Naive thymus-derived CD4-positive, alpha-beta T cell (primary cell): ENCODE results near the gene HMGXB3. TPM values are rescaled to one million over a fixed set of nuclear protein-coding genes. Genes with fewer than 3 reads are reported as not detected.

Source experiments
- ATAC-seq: fragments of 150-1000 bp; cut with Tn5 transposase; 2 replicates; pipeline ENCODE4 v1.10.0; 2021; ENCODE audit warnings: mild to moderate bottlenecking, moderate library complexity
- CTCF ChIA-PET: fragments of 350-600 bp; sonication (Branson Sonifier 250); formaldehyde crosslinking; loops from one replicate; lab custom pipeline; 2021; ENCODE audit warnings: antibody characterized with exemption; lab: Charles Lee
- POLR2A ChIA-PET: fragments of 350-600 bp; sonication (Branson Sonifier 250); formaldehyde crosslinking; loops from one replicate; lab custom pipeline; 2021; ENCODE audit warnings: antibody characterized with exemption, inconsistent platforms; lab: Charles Lee
- DNase-seq, 9 donors: peaks; one replicate each; pipeline versions ENCODE4 v3.0.0 to v3.0.0-alpha.2; 2020 to 2022; ENCODE audit warnings: mixed read lengths in 1 of 9
- H3K27ac ChIP-seq: one replicate; pipeline ENCODE4 v1.7.0; 2013; ENCODE audit warnings: mild to moderate bottlenecking, low read depth, low read length, moderate library complexity
- H3K27me3 ChIP-seq, 2 donors: one replicate each; pipeline ENCODE4 v1.7.0; 2013; ENCODE audit warnings: low read length in 2 of 2, mild to moderate bottlenecking in 2 of 2, moderate library complexity in 2 of 2; ENCODE audit not compliant: control insufficient read depth in 2 of 2, insufficient read depth in 2 of 2
- H3K36me3 ChIP-seq, 3 experiments: 1 replicate in 2 of 3; 2 replicates in 1 of 3; pipeline ENCODE4 v1.7.0; 2013; ENCODE audit warnings: low read length in 3 of 3, mild to moderate bottlenecking in 3 of 3, moderate library complexity in 1 of 3; ENCODE audit not compliant: insufficient read depth in 3 of 3, control insufficient read depth in 2 of 3
- H3K4me1 ChIP-seq, 2 donors: one replicate each; pipeline ENCODE4 v1.7.0; 2013; ENCODE audit warnings: low read length in 2 of 2, mild to moderate bottlenecking in 2 of 2, moderate library complexity in 1 of 2; ENCODE audit not compliant: control insufficient read depth in 2 of 2, insufficient read depth in 2 of 2
- H3K4me3 ChIP-seq: 2 replicates; pipeline ENCODE4 v1.7.0; 2013; ENCODE audit warnings: mild to moderate bottlenecking, low read length
- H3K9me3 ChIP-seq, 3 experiments: 1 replicate in 2 of 3; 2 replicates in 1 of 3; pipeline ENCODE4 v1.7.0; 2013; ENCODE audit warnings: low read length in 3 of 3; ENCODE audit not compliant: control insufficient read depth in 2 of 3
- H3K27ac Mint-ChIP-seq, 9 donors: one replicate each; pipeline ENCODE4 v1.8.0; 2020 to 2022; ENCODE audit warnings: mixed read lengths in 9 of 9, mild to moderate bottlenecking in 8 of 9, moderate library complexity in 5 of 9, inconsistent platforms in 2 of 9
- H3K27me3 Mint-ChIP-seq, 5 donors: one replicate each; pipeline ENCODE4 v1.8.0; 2021 to 2022; ENCODE audit warnings: mixed read lengths in 5 of 5, mild to moderate bottlenecking in 1 of 5
- H3K36me3 Mint-ChIP-seq, 5 donors: one replicate each; pipeline ENCODE4 v1.8.0; 2020 to 2022; ENCODE audit warnings: mixed read lengths in 5 of 5, mild to moderate bottlenecking in 3 of 5, inconsistent platforms in 1 of 5
- H3K4me1 Mint-ChIP-seq, 7 donors: one replicate each; pipeline ENCODE4 v1.8.0; 2020 to 2022; ENCODE audit warnings: mixed read lengths in 7 of 7, mild to moderate bottlenecking in 3 of 7, inconsistent platforms in 1 of 7
- H3K4me3 Mint-ChIP-seq, 10 donors: one replicate each; pipeline ENCODE4 v1.8.0; 2020 to 2022; ENCODE audit warnings: mild to moderate bottlenecking in 10 of 10, mixed read lengths in 10 of 10, moderate library complexity in 6 of 10, inconsistent platforms in 2 of 10
- H3K9me3 Mint-ChIP-seq, 11 donors: one replicate each; pipeline ENCODE4 v1.8.0; 2020 to 2022; ENCODE audit warnings: mixed read lengths in 11 of 11, mild to moderate bottlenecking in 4 of 11, inconsistent platforms in 1 of 11, moderate library complexity in 1 of 11
- intact Hi-C, 2 donors: fragments of 100-400 bp; cut with micrococcal nuclease; formaldehyde crosslinking; loops; one replicate each; pipeline ENCODE4 v1.15.1; 2023
- polyA plus RNA-seq, 2 donors: library from polyadenylated mRNA; unstranded; fragments of 300-500 nt; fragmentation: Illumina TruSeq; gene quantifications; one replicate each; pipeline ENCODE4 v1.2.3, GENCODE V29; 2021
- total RNA-seq, 6 experiments: library from RNA in 5 of 6; stranded (reverse) in 5 of 6; gene quantifications; 1 replicate in 5 of 6; 2 replicates in 1 of 6; pipeline ENCODE4 v1.2.3 and lab custom pipeline; 2021 to 2026

HMGXB3 gene
- total and polyA plus RNA-seq, 7 experiments from 2014 or later, result 8.2 to 40.6 (median 29.3) TPM

- no peaks in the 10 kb centered on the region for H3K9me3 Mint-ChIP-seq
- H3K36me3 Mint-ChIP-seq, result no peaks in the 10 kb centered on the region
- peaks cover 7 to 19% (median 17%) of the 10 kb centered on the region in 5 donors for H3K27me3 Mint-ChIP-seq
- H3K27ac Mint-ChIP-seq, result peak overlapping the region in 1 of 9 donors; percentile 59
- Histone ChIP-seq H3K4me3 (no peak overlapping the region), H3K4me1 (no peaks in the 10 kb centered on the region), H3K27ac (no peak overlapping the region), H3K27me3 (peaks cover 0 to 3% of the 10 kb centered on the region in 2 donors), H3K36me3 (no peaks in the 10 kb centered on the region), H3K9me3 (no peaks in the 10 kb centered on the region)
- peak in 1 of 9 donors; percentile 3 for DNase-seq
- intact Hi-C loops, result no loop called here
- ChIA-PET CTCF (no interaction called here), POLR2A (no interaction called here)
- no peak overlapping the region for H3K4me3 Mint-ChIP-seq
- H3K4me1 Mint-ChIP-seq, result peaks cover 0 to 5% (median 0%) of the 10 kb centered on the region in 7 donors
- ATAC-seq, result no peak
Measured at GRCh38 chr5:150077996-150078801, 77.7 kb downstream of the HMGXB3 start.

GRCh38 chr5:150078802-150079689 is 78.5 kb downstream of the HMGXB3 start:
- intact Hi-C loops, result no loop called here
- Histone ChIP-seq H3K4me1 (no peaks in the 10 kb centered on the region), H3K27me3 (peaks cover 0 to 3% of the 10 kb centered on the region in 2 donors), H3K4me3 (no peak overlapping the region), H3K27ac (no peak overlapping the region), H3K9me3 (no peaks in the 10 kb centered on the region), H3K36me3 (no peaks in the 10 kb centered on the region)
- H3K27me3 Mint-ChIP-seq, result peaks cover 14 to 27% (median 25%) of the 10 kb centered on the region in 5 donors
- peak in 1 of 9 donors; percentile 16 for DNase-seq
- ChIA-PET CTCF (no interaction called here), POLR2A (no interaction called here)
- peak overlapping the region in 1 of 9 donors; percentile 59 for H3K27ac Mint-ChIP-seq
- H3K36me3 Mint-ChIP-seq, result no peaks in the 10 kb centered on the region
- ATAC-seq, result no peak
- no peak overlapping the region for H3K4me3 Mint-ChIP-seq
- peaks cover 0 to 5% (median 0%) of the 10 kb centered on the region in 7 donors for H3K4me1 Mint-ChIP-seq
- peaks cover 0 to 2% (median 0%) of the 10 kb centered on the region in 11 donors for H3K9me3 Mint-ChIP-seq

- H3K9me3 Mint-ChIP-seq, result peaks cover 0 to 2% (median 0%) of the 10 kb centered on the region in 11 donors
- no peak overlapping the region for H3K4me3 Mint-ChIP-seq
- peaks cover 17 to 27% (median 25%) of the 10 kb centered on the region in 5 donors for H3K27me3 Mint-ChIP-seq
- Histone ChIP-seq H3K27me3 (peaks cover 0 to 3% of the 10 kb centered on the region in 2 donors), H3K4me3 (no peak overlapping the region), H3K27ac (no peak overlapping the region), H3K36me3 (no peaks in the 10 kb centered on the region), H3K9me3 (no peaks in the 10 kb centered on the region), H3K4me1 (no peaks in the 10 kb centered on the region)
- peaks cover 0 to 5% (median 0%) of the 10 kb centered on the region in 7 donors for H3K4me1 Mint-ChIP-seq
- H3K36me3 Mint-ChIP-seq, result no peaks in the 10 kb centered on the region
- intact Hi-C loops, result no loop called here
- CTCF ChIA-PET, result no interaction called here
- H3K27ac Mint-ChIP-seq, result no peak overlapping the region
- POLR2A ChIA-PET, result no interaction called here
- DNase-seq (peak in 1 of 9 donors; percentile 12), ATAC-seq (no peak)
Measured at GRCh38 chr5:150079909-150080461, 79.4 kb downstream of the HMGXB3 start.

DNA sequence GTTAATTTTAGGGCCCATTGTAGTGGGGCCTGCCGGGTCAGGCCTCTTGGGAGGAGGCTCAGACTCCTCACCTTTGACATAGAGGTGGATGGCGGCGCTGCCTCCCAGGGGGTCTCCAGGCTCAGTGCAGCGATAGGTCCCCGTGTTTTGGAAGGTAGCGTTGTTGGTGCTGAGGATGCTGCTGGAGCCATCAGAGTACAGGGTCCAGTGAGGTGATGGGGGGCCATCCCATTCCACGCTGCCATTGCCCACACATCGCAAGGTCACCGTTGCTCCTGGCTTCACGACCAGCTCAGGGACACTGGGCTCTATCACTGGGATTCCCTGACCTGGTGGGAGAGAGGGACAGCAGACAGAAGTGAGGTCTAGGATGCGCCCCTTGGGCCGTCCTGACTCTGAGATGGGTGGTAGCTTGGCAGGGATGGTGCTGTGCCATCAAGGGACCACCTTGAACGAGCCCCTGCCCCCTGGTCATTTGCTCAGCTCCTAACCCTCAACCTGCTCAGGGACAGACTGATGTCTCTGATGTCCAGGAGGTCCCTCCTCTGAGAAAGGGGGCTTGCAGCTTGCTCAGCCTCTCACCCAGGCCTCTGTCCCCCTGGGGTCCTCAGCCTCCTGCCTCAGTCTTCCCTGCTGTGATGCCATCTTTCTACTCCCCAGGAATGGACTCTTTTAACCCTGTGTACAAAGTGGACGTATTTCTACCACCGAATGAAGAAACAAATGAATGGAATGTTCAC is 80.3 kb downstream of the HMGXB3 start:
- Mint-ChIP-seq H3K36me3 (peaks cover 0 to 3% (median 0%) of the 10 kb centered on the region in 5 donors), H3K27me3 (peaks cover 24 to 33% (median 29%) of the 10 kb centered on the region in 5 donors), H3K4me3 (no peak overlapping the region), H3K4me1 (peaks cover 0 to 5% (median 0%) of the 10 kb centered on the region in 7 donors), H3K9me3 (peaks cover 0 to 3% (median 0%) of the 10 kb centered on the region in 11 donors), H3K27ac (no peak overlapping the region)
- CTCF ChIA-PET, result no interaction called here
- H3K36me3 ChIP-seq, result no peaks in the 10 kb centered on the region
- intact Hi-C loops, result no loop called here
- no peak overlapping the region for H3K27ac ChIP-seq
- H3K9me3 ChIP-seq, result no peaks in the 10 kb centered on the region
- no peaks in the 10 kb centered on the region for H3K4me1 ChIP-seq
- POLR2A ChIA-PET, result no interaction called here
- H3K27me3 ChIP-seq, result peaks cover 0 to 3% of the 10 kb centered on the region in 2 donors
- no peak overlapping the region for H3K4me3 ChIP-seq
- no peak for ATAC-seq
- no peak for DNase-seq

DNA sequence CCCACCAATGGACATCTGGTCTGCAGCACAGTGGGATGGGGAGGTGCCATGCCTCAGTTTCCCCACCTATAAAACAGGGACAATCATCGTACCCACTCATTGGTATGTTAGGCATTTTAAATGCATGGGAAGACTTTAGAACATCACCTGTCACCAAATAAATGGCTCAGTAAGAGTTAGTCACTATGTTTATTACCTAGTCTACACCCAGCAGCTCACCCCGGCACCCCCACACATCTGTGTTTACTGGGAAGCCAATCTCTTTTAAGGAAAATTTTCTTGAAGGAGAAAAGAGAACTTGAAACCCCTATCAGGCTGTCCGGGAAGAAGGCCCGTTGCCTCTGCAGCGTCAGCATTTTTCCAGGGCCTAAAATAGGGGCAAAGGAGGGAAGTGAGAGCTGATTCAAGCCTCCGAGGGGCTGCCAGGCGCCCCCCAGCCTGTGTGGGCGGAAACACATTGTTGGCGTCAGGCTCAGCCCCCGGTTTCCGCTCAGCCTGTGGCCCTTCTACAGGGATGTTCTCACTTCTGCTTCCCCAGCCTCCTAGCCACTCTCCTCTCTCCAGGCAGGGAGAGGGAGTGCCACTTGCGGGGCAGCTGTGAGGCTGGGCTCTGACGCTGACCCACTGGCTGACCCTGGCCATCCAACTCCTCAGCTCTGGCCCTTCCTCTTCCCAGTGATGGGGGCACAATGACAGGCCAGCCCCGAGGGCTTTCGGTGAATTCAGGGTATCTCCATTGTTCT is 81.2 kb downstream of the HMGXB3 start:
- peaks cover 0 to 3% (median 0%) of the 10 kb centered on the region in 5 donors for H3K36me3 Mint-ChIP-seq
- no peak overlapping the region for H3K4me3 Mint-ChIP-seq
- intact Hi-C loops, result no loop called here
- Histone ChIP-seq H3K4me1 (no peaks in the 10 kb centered on the region), H3K36me3 (no peaks in the 10 kb centered on the region), H3K27me3 (peaks cover 0 to 3% of the 10 kb centered on the region in 2 donors), H3K9me3 (no peaks in the 10 kb centered on the region), H3K4me3 (no peak overlapping the region), H3K27ac (no peak overlapping the region)
- H3K27me3 Mint-ChIP-seq, result peaks cover 26 to 39% (median 30%) of the 10 kb centered on the region in 5 donors
- ChIA-PET POLR2A (no interaction called here), CTCF (no interaction called here)
- H3K4me1 Mint-ChIP-seq, result peaks cover 0 to 5% (median 0%) of the 10 kb centered on the region in 7 donors
- ATAC-seq (peak; percentile 77), DNase-seq (peak in 1 of 9 donors; percentile 16)
- peaks cover 0 to 3% (median 0%) of the 10 kb centered on the region in 11 donors for H3K9me3 Mint-ChIP-seq
- H3K27ac Mint-ChIP-seq, result no peak overlapping the region
